Measurements from ENCODE around the gene GALP.
"Not testable (repeated sequence)": the region's sequence is repeated elsewhere in the genome, so short reads cannot be mapped to it uniquely, and the experiment has no call there.

The GALP gene

DNA sequence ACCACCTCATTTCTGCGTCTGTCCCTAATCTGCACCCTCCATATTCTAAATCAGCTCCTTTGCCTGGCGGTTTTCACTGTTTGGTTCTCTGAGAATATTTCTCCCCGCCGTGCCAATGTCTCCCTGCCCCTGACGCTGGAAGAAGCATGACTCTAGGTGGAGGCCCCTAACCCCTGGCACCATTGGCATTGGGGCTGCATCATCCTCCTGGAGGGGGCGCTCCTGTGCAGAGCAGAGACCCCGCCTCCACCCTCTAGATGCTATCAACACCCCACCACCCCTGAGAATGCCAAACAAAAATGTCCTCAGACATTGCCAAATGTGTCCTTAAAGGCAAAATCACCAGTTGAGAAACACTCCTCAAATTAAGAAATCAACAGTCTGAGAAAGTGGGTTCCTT lies 15.3 kb downstream of the GALP start:
- no peak for DNase-seq (ENCODE audit: low read depth in 3 of 3, low spot score in 1 of 3)

DNA sequence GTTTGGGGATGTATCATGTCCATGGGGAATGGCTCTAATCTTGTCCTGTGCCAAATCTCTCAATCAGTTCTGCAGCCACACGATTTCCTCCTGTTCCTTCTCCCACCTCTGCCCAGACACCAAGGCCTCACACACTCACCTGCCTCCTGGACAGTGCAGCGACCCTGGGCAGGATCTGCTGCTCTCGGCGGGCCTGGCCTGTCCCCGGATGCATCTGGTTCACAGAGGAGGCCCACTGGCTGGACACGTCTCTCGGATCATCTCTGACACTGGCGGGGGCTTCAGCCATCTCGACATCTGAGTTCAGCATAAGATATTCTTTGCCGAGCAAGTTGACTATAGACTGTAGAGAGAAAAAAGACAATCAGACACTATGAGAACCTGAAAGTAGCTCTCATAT lies 15.9 kb downstream of the GALP start:
- no peak for DNase-seq (ENCODE audit: low read depth in 3 of 3, low spot score in 1 of 3)

DNA sequence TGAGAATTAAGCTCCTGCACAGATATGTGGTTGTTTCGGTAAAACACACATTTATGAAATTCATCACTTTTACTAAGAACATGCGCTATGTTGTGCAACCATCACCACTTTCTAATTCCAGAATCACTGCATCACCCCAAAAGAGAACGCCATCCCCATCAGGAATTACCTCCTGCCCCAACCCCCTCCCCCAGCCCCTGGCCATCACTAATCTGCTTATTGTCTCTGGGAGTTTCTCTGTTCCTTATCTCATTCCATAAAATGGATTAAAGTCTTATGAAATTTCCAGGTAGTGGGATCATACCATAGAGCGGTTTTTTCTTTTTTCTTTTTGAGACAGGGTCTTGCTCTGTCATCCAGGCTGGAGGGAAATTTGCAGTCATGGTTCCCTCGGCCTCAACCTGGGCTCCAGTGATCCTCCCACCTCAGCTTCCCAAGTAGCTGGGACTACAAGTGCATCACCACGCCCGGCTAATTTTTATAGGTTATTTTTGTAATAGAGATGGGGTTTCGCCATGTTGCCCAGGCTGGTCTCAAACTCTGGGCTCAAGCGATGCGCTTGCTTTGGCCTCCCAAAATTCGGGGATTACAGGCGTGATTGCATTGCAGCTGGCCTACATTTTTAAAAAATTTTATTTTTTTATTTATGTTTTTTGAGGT lies 18.3 kb downstream of the GALP start:
- DNase-seq (ENCODE audit: low read depth in 3 of 3, low spot score in 1 of 3), result no peak

DNA sequence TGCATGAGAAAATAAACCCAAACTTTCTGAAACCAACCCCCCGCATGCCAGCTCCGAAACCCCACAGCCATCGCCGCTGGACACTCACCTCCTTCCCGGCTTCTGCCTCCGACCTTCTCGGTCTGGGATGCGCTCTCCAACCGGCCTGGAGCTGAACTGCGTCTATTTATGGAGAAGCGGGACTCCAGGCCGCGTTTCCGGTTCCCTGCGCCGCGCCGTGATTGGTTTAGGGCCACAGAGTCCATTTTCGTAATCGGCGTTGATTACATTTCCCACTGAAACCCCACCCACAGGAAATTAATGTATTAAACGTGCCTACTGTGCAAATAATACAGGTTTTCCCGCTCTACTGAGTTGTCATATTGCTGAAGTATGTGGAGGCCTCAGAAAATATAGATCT lies 21.8 kb downstream of the GALP start, which contains the start of gene ZSCAN5B:
TSS of gene ZSCAN5B (minus strand) at position 138 of the 400 bp plus-strand sequence. CDS start 4,731 bp downstream, outside the sequence.
- DNase-seq (ENCODE audit: low read depth in 3 of 3, low spot score in 1 of 3), result not testable (repeated sequence)

DNA sequence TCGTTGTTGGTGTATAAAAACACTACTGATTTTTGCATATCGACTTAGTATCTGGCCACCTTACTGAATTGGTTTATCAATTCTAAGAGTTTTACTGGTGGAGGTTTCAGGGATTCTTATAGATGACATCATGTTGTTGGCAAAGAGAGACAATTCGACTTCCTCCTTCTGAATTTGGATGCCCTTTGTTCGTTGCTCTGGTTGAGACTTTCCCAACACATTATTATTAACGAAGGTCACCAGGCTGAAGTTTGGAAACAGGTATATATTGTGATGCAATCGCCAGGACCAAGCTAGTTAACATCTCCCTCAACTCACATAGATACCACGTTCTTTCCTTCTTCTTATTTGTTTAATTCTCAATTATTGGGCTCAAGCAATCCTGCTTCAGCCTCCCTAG lies 23.9 kb downstream of the GALP start:
- DNase-seq (ENCODE audit: low read depth in 3 of 3, low spot score in 1 of 3), result no peak

DNA sequence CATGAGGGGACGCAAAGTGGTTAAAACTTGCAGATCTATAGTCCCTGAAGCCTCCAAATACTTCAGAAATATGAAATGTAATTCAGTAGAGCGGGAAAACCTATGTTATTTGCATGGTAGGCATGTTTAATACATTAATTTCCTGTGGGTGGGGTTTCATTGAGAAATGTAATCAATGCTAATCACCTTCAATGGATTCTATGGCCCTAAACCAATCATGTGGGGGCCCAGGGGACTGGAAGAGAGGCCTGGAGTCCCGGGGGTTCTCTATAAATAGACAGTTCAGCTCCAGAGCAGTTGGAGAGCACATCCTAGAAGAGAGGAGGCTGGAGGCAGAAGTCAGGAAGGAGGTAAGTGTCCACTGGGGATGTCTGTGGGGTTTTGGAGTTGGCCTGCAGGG lies 26.2 kb downstream of the GALP start, which contains the start of gene ZSCAN5C:
TSS of gene ZSCAN5C (plus strand) at position 301 of the 400 bp plus-strand sequence. CDS start 3,641 bp downstream, outside the sequence.
- no peak for DNase-seq (ENCODE audit: low read depth in 3 of 3, low spot score in 1 of 3)

DNA sequence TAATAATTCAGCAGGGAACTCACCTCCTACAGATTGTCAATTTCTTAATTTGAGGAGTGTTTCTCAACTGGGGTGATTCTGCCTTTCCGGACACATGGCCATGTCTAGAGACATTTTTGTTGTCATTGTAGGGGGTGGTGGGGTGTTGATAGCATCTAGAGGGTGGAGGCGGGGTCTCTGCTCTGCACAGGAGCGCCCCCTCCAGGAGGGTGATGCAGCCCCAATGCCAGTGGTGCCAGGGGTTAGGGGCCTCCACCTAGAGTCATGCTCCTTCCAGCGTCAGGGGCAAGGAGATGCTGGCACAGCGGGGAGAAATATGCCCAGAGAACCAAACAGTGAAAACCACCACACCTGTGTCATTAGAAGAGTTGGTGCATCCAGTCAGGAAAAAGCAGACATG lies 31.8 kb downstream of the GALP start:
- not testable (repeated sequence) for DNase-seq (ENCODE audit: low read depth in 3 of 3, low spot score in 1 of 3)

DNA sequence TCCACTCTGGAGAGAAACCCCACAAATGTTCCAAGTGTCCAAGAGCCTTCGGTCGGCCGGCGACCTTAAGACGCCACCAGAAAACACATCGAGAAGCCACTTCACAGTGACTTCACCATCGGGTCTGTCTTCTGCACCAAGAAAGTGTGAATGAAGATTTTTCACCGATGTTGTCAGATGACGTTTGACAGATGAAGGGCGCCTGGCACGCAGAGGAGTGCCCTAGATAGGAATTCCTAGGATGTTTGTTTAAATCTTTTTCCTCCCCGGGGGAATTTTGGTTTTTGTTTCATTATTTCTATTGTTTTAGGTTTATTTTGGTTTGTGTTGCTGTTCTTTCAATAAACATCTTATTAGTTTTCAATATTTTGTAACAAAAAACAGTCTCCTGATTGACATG lies 33.3 kb downstream of the GALP start:
- DNase-seq (ENCODE audit: low read depth in 3 of 3, low spot score in 1 of 3), result no peak

DNA sequence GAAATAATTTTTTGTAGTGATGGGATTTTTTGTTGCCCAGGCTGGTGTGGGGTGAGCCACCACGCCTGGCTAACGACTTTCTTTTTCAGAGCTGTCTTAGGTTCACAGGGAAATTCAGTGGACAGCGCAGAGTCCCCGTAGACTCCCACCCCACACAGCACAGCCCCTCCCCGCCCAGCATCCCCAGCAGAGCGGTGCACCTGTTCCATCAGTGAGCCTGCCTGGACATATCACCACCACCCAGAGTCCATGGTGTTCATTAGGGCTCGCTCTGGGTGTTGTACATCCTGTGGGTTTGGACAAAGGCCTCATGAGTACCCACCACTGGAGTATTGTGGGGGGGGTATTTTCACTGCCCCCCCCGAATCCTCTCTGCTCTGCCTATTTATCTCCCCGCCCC lies 34.2 kb downstream of the GALP start:
- DNase-seq (ENCODE audit: low read depth in 3 of 3, low spot score in 1 of 3), result not testable (repeated sequence)

DNA sequence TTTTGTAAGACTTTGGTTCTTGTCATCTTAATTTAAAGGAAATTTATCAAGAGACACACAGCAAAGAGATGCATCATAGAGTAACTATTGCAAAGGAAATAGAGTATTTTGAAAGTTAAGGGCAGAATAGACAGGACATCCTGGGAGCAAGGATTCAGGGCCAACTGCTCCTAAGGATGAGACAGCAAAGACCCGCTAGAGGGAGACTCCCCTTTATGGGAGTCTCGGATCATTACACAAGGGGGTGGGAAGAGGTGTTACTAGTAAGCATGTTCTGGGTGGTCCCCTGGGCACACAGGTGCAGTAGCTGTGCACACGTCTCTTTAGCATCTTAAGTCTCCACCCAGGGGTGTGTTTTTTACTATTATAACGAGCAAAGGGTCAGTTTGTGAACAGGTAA lies 35.9 kb downstream of the GALP start:
- DNase-seq (ENCODE audit: low read depth in 3 of 3, low spot score in 1 of 3), result no peak

DNA sequence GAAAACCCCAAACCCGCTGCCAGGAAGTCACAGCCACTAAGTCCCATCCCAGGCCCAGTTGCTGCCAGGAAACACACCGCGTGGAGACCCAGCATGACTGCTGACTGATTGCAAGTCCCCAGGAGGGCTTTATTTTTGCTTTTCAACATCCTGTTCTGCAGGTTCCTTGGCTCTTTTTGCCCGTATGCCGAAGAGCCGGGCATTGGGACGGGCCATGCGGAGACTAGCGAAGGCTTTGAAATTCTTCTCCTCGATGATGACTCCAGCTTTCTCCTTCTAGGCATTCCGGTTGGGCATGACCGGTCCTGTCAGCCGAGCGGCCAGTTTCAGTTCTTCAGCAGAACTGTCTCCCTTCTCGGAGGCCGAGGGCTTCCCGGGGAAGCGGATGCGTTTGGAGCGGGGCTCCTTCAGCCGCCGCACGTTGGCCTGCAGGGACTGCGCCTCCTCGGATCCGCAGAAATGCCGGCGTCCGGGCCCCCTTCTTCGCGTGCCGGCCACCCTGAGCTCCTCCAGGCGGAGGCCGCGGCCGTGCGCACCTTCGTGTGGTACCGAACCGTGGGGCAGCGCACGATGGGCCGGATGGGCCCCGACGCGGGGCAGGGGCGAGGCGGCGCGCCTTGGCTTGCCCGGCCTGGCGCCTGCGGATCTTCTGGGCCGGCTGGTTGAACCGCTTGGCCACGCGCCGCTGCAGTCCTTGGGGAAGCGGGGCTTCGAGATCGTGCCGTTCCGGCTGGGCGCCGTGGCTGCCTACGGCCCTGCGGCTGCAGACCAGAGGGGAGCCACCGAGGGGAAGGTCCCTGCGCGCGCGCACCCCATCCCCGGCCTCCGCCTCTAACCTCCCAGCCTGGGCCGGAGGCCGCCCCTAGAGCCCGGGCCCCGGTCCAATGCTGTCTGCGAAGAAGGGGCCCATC lies 41.5 kb downstream of the GALP start:
- no peak for DNase-seq (ENCODE audit: low read depth in 3 of 3, low spot score in 1 of 3)

DNA sequence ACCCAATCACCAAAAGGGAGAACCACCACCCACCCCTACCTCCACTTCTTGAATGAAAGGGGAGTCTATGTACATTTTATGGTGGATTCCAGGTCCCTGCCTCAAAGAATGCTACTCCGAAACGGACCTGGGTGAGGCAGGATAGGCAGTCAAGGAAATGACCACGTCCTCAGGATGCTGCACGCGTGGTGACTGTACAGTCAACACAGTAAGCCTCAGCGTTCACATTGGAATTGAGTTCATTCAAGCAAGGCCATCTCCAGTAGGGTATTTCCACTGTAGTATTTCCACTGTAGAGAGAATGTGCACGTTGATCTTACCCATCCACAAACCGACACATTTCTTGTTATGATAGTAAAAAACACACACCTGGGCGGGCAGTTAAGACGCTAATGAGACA lies 43.2 kb downstream of the GALP start:
- DNase-seq (ENCODE audit: low read depth in 3 of 3, low spot score in 1 of 3), result no peak

DNA sequence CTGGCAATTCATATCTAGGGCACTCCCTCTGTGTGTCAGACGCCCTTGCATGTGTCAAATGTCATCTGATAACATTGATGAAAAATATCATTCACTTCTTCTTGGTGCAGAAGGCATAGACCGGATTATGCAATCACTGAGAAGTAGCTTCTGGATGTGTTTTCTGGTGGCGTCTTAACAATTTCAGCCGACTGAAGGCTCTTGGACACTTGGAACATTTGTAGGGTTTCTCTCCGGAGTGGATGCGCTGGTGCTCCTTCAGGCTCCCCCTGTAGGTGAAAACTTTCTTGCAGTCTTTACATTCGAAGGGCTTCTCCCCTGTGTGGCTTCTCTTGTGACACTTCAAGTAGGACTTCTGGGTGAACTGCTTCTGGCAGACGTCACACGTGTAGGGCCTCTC lies 45.6 kb downstream of the GALP start:
- not testable (repeated sequence) for DNase-seq (ENCODE audit: low read depth in 3 of 3, low spot score in 1 of 3)

DNA sequence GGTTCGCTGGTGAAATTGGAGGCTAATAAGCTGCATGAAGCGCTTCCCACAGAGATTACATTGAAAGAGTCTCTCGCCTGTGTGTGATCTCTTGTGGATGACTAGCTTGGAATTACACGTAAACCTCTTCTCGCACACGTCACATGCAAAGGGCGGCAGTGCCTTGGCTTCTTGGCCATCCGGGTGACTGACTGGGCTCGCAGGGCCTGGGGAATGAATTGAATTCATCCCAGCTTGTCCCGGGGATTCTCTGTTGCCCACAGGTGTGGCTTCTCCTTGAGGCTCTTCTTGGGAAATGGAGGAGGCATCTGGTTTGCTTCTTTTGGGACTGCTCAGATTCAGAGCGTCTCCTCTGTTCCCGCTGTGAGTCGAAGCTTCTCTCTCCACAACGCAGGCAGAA lies 46.0 kb downstream of the GALP start:
- no peak for DNase-seq (ENCODE audit: low read depth in 3 of 3, low spot score in 1 of 3)

DNA sequence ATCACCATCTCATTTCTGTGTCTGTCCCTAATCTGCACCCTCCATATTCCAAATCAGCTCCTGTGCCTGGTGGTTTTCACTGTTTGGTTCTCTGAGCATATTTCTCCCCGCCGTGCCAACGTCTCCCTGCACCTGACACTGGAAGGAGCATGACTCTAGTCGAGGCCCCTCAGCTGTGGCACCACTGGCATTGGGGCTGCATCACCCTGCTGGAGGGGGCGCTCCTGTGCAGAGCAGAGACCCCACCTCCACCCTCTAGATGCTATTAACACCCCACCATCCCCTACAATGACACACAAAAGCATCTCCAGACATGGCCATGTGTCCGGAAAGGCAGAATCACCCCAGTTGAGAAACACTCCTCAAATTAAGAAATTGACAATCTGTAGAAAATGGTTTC lies 47.1 kb downstream of the GALP start:
- DNase-seq (ENCODE audit: low read depth in 3 of 3, low spot score in 1 of 3), result no peak

DNA sequence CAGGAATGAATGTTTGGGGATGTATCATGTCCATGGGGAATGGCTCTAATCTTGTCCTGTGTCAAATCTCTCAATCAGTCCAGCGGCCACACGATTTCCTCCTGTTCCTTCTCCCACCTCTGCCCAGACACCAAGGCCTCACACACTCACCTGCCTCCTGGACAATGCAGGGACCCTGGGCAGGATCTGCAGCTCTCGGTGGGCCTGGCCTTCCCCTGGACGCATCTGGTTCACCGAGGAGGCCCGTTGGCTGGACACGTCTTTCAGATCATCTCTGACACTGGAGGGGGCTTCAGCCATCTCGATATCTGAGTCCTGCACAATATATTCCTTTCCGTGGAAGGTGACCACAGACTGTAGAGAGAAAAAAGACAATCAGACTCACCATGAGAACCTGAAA lies 47.7 kb downstream of the GALP start:
- DNase-seq (ENCODE audit: low read depth in 3 of 3, low spot score in 1 of 3), result no peak
